ENCODE data around the gene OR10A6.

DNA sequence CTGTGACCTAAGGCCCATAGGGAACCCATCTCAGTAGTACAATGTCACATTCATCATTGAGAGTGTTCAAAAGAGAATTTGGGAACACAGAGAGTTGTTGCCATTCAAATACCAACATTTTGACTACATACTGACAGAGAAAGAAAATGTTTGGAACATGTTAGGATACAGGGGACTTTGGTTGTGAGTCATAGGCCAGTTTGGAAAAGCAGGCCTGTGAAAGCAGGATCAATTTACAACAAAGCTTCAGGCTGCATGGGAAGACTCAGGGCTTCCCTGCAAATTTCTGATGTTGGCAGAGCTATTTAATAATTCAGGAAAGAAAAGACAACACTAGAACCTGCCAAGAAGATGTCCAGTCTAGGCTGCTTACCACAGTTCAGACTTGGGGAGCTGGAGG, 33.8 kb upstream of the OR10A6 start:
- no peak for TF ChIP-seq POLR2A (IDR thresholded peaks at IDR 0.05)
- no peak for TF ChIP-seq CTCF (IDR thresholded peaks at IDR 0.05)
- no peak for TF ChIP-seq POLR2AphosphoS5 (IDR thresholded peaks at IDR 0.05)

Data from breast epithelium (tissue), 3 donors.